ENCODE results near the gene SATL1. TPM values are rescaled to one million over a fixed set of nuclear protein-coding genes. Genes with fewer than 3 reads are reported as not detected.

The SATL1 gene, protein sequence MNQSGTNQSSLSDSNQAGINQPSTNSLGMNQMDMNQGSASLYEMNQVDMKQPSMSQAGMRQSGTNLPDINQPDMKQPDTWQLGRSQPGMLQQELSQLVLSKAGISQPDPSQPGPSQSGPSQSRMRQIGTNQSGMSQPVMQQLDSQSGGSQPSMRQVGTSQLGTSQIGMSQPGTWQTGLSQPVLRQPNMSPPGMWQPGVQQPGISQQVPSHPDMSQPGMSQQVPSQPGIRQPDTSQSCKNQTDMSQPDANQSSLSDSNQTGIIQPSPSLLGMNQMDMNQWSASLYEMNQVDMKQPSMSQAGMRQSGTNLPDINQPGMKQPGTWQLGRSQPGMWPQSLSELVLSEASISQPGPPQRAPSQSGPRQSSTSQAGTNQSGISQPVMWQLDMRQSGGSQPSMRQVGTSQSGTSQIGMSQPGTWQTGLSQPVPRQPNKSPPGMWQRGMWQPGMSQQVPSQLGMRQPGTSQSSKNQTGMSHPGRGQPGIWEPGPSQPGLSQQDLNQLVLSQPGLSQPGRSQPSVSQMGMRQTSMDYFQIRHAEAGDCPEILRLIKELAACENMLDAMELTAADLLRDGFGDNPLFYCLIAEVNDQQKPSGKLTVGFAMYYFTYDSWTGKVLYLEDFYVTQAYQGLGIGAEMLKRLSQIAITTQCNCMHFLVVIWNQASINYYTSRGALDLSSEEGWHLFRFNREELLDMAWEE
- not detected in 2 replicates for total RNA-seq

DNA sequence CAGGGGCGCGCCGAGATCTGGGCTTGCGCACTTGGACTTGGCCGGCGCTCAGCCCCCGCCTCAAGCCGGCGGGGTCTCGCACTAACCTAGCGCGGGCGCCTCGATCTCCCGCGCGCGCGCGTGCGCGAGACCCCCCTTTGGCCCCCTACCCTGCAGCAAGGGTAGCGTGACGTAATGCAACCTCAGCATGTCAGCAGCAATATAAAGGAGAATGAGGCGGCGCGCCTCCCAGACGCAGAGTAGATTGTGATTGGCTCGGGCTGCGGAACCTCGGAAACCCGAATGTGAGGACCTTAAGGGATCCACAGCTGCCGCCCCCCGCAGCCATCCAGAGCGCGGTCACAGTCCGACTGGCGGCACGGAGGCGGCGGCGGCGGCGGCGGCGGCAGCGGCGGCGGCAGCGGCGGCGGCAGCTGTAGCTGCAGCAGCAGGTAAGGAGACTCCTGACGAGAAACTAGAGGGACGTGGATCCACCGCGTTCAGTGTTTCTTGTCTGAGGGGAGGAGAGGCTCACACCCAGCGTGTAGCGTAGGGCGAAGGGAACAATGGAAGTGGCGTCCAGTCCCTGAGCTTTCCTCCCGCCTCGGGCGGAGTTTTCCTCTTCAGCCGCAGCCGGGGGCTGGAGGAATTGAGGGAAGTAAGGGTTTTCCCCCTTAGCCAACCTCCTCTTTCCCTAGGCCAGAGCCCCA, at the start of gene SATL1, which contains the start of gene ZNF711:
SATL1 (minus strand) TSS at position 19 of the 689 bp plus-strand sequence. CDS start 134,811 bp downstream, outside the sequence.
ZNF711 (plus strand) TSS at position 231 of the 689 bp plus-strand sequence. CDS start 3,582 bp downstream, outside the sequence.

Other genes starting within 250 kb of the SATL1 start
- 5.3 and 9.4 TPM in 2 replicates for gene APOOL, start 239.9 kb downstream of the SATL1 start, total RNA-seq
- 0.58 and 1.3 TPM in 2 replicates for gene ZNF711, start 212 bp upstream of the SATL1 start, total RNA-seq
- not detected in 2 replicates for gene POF1B, start 135.9 kb upstream of the SATL1 start, total RNA-seq

All from pericardium fibroblast (primary cell).